HG02623 (cell line): ENCODE data around the gene FANCC.

Source experiments
- ATAC-seq: cut with Tn5 transposase; IDR thresholded peaks from one replicate; pipeline ENCODE4 v1.9.1; 2021; ENCODE audit warnings: moderate library complexity; ENCODE audit not compliant: unreplicated experiment

FANCC gene

DNA sequence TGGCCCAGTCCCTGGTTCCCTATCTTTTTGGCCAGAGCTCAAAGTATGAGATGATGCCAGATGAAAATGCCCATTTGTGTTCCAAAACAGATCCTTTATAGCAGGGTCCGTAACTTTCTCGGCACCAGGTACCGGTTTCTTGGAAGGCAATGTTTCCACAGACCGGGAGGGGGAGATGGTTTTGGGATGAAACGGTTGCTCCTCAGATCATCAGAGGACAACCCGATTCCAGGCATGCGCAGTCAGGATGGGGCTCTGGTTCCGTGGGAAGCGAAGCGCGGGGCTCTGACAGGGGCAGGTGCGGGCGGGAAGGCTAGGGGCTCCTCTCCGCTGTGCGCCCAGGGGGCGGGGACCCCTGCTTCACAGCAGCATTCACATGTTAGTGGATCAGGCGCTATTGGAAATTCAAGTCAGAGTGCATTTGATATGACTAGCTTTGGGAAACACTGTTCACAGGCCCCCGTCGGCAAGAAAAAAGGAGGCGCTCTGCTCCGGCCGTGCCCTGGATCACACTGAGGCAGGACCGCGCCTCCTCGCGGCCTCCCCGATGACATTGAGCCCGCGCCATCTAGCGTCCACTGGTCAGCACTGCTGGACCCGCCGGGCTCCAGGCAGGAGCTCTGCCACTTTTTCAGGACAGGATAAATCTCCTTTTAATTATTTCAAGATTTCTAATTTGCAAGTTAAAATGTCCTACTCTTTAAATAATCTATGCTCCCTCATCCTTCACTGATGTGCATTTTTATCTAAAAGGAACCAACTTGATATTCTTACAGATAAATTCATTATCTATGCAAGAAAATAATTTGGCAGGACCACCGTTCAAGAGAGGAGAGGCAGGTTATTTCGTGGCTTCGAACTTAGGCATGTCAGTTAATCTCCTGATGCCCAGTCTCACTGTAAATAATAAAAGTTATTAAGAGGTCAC lies 190.0 kb downstream of the FANCC start:
- peak; percentile 73 for ATAC-seq

DNA sequence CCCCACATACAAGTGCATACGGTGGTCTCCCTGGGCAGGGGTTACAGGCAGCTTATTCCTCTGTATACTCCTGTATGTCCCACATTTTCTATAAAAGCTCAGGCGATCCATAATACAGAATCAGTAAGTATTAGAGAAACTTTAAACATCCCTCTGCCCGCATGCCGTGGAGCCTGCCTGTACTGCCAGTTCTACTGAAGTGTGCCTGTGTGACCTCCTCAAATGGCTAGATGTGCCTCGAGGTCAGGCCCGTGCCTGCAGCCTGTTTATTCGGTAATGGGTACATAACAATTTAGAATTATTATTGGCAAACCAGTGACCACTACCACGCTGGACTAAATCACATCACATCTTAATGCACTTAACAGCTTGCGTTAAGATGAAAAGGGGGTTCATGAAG lies 190.8 kb downstream of the FANCC start:
- ATAC-seq: no peak

DNA sequence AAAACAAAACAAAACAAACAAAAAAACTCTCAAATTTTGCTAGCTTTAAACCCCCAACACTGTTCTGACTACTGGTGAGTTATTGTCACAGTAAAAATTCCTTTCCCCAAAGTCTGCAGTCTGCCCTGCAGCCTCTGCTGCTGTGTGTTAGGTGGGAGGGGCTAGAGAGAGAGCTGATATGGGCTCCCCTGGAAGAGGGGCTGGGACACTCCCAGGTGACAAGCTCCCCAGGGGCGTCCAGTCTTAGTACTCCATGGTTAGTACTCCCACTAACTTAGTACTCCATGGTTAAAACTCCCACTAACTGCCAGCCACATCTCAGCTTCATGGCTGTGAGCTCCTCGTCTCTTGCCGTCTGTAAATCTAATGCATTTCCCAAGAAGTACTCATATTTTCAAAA lies 191.9 kb downstream of the FANCC start:
- ATAC-seq: no peak

DNA sequence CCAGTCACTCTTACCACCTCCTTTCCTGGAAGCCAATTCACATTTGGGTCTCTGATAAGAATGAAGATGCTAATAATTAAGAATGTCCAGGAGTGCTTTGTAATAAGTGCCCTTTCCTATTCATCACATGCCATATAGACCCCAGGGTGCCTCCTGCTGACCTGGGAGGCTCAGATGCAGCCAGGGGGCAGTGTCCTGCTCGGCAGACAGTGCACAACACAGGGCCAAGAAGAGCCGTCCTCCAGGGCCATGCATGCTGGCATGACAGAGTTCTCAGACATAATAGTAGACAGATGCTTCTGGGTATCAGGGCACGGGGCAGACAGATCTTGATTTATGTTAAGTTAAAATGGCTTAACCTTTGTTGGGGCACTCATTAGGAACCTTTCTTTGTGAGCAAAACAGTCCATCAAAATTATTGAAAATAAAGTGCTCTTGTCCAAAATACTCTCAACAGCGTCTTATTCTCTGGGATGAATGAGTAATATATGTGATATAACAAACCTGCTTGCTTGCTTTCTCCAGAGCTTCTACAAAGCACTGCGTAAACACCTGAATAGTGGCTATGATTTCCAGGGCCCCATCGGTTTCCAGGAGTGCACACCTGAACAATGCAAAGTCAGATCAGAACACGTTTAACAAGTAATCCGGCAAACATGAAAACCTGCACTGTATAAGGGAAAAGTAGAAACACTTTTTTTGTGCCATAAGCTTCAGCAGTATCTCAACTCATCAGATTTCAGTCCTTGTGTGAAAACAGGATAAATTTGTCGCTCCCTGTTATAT lies 192.7 kb downstream of the FANCC start:
- ATAC-seq: no peak

DNA sequence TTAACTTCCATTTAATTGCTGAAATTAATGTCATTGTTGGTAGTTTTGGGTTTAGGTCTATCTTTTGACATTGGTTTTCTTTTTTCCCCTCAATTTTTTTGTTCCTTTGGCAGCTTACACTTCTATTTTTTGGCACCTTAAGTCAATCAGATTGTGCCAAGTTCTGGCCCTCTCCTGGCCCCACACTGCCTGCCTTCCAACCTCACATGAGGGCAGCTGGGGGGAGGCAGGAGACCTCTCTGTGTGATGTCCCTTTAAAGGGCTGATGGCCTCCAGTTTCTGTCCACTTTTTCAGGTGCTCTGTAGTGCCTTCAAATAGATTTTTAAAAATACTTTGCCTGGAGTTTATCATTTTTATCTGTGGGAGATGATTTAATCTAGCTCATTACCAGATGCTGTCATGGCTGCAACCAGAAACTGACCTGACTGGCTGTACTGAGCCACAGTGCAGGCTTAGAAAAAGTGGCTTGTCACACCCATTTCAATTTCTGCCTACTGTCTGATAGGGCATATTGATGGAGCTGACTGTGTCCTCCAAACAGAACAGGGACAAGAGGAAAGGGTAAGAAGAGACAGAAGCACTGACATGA lies 196.6 kb downstream of the FANCC start:
- ATAC-seq: no peak

DNA sequence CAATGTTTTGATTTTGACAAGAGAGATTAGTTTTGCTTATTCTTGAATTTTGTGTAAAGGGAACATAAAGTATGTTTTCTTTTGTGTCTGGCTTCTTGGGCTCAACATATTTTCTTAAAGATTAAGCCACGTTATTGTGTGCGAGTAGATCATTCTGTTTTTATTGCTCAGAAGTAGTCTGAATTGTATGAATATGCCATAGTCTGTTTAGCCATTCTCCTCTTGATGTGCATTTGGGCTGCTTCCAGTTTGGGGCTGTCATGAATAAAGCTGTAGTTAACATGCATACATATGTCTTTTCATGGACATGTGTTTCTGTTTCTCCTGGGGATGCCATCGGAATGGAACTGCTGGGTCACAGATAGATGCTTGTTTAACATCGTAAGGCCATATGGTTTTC lies 198.9 kb downstream of the FANCC start:
- ATAC-seq: no peak

DNA sequence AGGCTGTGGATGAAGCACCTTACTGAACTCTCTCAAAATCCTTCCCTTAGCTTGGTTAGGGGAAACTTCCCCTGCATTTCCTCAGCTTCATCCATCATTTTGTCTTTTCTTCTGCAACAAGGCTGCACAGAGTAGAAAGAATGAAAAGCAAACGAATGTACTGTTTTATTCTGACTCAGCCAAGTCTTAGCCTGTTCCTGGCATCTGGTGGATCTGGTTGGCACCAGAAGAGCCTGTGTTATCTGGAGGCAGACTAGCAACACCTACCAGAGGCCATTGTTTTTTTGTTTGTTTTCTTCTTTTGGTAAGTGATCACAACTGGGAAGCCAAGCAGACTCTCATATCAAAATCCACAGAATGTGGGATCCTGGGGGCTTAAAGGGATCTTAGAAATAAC lies 200.7 kb downstream of the FANCC start:
- no peak for ATAC-seq

DNA sequence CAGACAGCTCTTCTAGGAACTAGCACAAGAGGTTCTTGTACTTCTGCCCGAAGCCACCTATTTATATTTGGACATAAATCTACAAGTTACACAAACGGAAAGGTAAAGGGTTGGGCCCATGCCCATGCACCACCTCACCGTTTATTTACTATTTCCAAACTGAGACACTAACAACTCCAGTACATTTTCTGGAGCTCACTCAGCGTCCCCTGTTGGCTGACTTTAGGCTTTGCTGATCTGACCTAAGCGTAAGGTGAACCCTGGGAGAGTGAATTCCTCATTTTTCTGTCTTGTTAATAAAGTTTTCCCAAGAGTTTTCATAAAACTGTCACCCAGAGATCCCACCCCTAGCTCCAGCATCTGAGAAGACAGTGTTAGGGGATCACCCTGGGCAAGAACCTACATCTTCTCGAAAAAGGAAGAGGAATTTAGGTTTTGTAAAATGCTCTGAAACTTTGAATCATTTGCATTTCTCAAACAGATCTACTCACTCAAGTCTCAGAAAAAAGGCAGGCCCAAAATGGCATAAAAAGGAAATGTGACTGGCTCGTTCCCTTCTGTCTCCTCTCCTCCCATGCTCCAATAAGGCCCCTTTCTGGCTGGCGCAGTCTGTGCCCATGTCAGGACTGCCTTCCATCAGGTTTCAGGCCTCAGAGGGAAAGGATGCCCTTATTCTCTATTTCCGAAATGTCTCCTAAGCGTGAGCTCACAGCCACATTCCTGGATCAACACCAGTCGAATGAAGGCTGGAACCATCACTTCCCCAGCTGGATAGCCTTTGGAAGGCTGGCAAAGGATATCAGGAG lies 201.3 kb downstream of the FANCC start:
- ATAC-seq: no peak

DNA sequence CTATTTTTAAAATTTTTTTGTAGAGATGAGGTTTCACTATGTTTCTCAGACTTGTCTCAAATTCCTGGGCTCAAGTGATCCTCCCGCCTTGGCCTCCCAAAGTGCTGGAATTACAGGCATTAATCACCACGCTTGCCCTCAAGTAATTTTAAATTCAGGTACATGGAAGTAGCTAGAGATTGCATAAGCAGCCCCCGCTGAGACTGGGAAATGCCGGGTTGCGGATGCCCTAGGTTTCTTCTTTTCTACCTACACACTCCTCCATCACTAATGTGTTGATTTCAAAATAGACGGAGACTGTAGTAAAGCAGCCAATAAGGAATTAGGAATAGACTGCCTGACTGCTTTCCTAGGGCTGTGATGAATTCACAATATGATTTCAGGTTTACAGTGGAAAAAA lies 202.4 kb downstream of the FANCC start:
- ATAC-seq: no peak

DNA sequence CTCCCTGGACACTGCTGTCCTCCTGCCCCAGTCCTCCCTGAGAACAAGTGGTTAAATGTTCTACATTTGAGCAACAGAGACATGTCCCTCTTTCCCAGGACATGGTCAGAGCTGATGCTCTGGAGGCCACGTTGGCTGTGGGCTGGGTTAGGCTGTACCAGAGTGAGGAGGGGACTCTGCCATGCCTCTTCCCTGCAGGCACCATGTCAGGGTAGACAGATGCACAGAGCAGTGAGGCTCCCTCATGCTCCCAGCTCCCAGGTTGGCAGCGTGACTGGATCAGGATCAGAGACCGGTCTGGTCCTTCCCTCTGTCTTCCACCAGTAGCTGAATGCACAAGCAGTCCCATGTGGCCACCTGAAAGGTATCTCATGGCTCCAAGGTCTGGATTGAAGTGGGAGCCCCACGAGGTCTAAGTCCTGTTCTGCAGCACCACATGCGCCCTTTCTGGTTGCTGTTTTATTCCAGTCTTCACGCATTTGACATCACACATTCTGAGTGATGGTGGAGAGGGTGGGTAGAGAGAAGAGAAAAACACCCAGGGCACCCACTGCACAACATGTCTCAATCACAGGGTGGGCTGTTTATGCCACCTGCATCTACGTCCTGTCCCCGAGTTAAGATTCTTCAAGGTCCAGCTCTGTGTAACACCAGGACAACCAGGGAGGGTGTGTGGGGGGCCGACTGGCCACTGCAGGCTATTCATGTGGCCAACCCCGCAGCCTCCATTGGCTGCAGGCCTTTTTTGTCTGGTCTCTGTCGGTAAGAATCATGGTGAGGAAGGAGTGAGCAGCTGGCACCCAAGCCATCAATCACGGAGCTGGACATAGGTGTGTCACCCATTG lies 204.9 kb downstream of the FANCC start:
- no peak for ATAC-seq

DNA sequence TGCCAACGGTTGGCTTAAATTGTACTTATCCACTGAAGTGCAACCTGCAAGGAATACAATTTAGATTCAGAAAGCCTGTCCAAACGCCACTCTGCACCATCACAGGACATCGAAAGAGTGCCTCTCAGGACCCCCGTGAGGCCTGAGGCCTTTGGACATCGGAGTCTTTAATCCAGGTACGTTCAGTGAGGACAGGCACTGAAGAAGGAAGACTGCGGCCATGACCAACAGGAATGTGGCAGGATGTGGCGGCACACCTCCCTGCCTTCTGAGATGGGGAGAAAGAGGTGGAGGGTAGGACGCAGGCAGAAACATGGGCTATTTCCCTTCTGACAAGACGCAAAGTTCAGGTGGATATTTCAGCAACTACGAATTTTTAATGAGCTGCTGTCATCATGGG lies 205.8 kb downstream of the FANCC start:
- no peak for ATAC-seq

DNA sequence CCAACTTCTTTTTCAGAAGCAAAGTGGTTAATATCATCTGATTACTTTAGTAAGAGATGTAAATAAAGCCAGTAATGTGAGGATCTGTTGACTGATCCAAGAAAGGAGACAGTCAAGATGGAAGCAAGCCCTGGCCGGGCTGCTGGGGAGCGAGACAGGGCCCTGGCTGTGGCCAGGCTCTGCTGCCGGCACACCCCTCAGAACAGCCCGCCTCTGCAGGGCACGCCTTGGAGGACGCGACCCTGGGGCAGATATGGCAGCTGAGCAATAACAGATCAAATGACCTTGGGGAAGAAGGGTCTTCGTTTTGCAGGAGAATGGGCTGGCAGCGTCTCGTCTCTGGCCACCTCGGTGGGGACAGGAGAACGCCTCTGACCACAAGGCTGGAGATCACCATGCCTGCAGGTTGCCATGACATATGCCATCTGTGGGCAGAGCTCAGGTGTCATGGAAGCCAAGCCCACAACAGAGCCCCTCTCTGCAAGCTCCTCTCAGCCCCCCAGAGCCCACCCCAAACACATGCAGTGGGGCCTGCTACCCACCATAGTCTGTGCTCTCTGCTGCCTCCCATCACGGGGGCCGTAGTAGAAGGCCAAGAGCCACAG lies 206.5 kb downstream of the FANCC start:
- no peak for ATAC-seq

DNA sequence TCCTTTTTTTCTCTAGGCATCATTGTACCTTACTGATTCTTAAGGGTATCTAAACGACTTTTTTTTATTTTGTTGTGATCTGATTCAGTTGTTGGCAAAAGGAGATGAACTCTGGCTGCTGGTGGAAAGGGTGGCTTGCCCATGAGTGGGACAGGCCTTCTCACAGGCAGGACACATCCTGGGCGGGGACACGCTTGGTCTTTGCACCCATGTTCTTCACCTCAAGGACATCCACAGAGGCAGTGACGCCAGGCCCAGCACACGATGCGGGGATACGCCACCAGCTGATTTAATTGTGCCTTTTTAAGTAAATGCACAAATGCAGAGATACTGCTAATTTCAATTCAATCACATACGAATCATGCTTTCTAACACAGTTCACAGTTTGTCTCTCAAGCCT lies 208.1 kb downstream of the FANCC start:
- no peak for ATAC-seq

DNA sequence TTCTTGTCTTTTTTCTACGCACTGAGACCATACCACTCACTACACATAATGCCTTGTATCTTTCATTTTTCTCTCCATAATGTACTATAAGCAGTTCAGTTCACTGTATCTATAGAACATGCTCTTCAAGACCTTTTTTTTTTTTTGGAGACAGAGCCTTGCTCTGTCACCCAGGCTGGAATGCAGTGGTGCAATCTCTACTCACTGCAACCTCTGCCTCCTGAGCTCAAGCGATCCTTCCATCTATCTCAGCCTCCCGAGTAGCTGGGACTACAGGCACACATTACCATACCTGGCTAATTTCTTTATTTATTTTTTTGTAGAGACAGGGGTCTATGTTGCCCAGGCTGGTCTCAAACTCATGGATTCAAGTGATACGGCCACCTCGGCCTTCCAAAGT lies 208.7 kb downstream of the FANCC start:
- no peak for ATAC-seq

DNA sequence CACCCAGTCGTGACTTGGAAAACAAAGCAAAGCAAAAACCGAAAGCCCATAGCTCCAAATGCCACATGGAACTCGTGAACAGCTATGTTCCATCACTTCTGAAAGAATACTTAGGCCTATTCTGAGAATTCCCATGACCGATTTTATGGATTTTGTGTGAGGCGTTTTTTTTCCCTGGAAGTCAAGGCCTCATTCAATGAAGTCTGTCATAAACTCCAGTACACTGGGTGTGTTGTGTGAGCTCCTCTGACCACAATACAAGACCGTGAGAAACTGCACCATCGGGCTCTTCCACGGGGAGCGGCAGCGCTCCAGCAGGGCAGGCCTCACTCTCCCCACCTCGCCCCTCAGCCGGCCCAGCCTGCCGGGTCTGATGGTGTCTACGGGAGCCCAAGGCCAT lies 209.5 kb downstream of the FANCC start:
- no peak for ATAC-seq

DNA sequence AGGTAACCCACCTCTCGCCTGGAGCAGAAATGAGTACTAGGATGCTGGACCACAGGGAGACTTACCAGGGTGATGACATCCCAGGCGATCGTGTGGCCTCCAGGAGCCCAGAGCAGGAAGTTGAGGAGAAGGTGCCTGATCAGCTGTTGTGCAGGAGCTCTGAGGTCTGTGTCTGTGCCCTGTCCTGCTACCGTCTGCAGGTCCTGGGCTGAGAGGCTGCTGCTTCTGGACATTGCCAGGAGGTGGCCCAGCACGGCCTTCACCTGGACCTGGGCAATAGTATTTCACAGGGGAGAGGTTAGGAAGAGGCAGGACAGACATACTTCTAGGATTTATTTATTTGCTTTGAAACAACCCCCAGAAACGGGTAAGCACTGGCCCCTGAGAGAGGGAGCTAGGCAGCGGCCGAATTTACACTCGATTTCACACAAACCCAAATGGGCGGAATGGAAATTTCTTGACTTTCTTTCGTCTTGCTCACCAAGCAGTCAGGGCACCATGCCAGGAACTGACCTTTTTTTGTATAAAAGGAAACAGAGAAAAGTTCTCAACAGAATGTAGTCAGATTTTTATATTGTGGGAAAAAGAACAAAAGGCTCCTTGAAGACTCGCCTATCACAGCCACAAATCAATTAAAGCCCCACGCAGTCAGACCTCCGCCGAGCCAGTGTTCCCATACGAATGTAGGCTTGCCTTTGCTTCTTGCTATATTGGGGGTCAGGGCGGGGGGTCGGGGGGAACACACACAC lies 210.3 kb downstream of the FANCC start:
- ATAC-seq: no peak

DNA sequence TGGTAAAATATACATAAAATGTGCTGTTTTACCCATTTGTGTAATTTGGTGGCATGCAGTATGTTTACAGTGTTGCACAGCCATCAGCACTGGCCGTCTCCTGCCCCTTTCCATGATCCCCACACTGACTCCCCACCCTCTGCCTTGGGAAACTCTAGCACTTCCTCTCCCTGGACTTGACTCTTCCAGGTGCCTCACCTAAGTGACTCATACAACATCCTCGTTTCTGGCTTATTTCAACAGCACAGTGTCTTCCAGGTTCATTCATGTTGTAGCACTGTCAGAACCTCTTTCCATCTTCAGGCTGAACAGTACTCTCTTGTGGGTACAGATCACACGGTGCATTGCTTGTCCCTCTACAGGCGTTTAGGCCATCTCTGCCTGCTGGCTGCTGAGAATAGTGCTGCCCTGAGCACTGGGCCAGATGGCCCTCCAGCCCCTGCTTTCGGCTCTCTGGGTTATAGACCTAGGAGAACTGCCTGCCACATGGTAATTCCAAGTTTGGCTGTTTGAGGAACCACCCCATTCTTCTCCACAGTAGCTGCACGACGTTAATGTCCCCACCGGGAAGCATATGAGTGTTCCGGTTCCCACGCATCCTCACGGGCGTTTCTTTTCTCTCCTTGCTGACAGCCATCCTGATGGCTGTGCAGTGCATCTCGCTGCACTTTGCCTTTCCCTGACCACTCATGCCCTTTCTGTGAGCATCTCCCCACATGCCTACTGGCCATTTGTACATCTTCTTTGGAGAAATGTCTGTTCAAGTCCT lies 211.8 kb downstream of the FANCC start:
- ATAC-seq: no peak

DNA sequence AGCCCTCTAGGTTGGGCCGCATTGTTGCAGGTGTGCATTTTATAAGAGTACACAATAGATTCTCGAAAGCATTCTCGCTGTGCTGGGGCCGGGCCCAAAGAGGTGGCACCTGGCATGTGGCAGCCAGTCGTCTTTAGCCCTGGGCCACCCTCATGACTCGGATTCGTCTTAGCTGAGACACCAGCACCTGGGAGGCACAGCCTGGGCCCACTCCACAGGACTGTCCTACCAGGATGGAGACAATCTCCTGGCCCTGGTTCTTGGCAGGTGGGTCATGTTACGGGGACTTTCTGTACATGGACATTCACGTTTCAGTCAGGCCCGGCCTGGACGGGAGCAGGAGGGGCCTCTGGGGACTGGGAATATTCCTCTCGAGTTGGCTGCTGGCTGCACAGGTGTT lies 212.5 kb downstream of the FANCC start:
- ATAC-seq: no peak
